RPMI7951 (cell line): ENCODE data around the gene ATXN7. TPM values are rescaled to one million over a fixed set of nuclear protein-coding genes. Genes with fewer than 3 reads are reported as not detected.

Experiments
- DNase-seq: peaks from one replicate; pipeline ENCODE4 v3.0.0-alpha.2; 2012; ENCODE audit warnings: low read depth
- total RNA-seq: library from RNA; depleted of rRNA; stranded (reverse); fragments of >200 nt; shearing (Covaris generic); gene quantifications from 2 replicates; pipeline ENCODE4 v1.2.3, GENCODE V29; 2014

The ATXN7 gene
- total RNA-seq, 1 experiment from 2014 or later, result 5.4 TPM

GRCh38 chr3:63981980-63982379 is 118.3 kb downstream of the ATXN7 start:
- DNase-seq, result no peak

- DNase-seq, result no peak
These were observed 120.7 kb downstream of the ATXN7 start for GRCh38 chr3:63984391-63984790.

GRCh38 chr3:63986146-63986545 is 122.5 kb downstream of the ATXN7 start:
- DNase-seq, result no peak

DNA sequence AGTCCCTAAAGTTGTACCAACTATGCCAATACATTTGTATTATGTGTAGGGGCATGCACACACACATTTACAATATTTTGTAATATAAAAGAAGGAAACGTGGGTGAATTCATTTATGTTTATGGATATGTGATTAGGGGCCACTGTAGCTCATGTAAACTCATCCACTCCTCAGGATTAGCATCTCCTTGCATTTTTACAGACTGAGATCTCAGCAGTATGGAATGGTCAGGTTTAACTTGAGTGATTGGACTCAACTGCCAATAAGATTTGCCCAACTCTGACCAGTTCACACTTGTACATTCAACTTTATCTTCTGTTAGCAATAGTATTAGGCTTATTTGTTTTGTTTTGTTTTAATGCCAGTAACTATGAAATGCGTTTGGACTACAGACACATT is 123.2 kb downstream of the ATXN7 start:
- DNase-seq, result no peak

- DNase-seq, result no peak
These were observed 125.3 kb downstream of the ATXN7 start for GRCh38 chr3:63988943-63989342.

DNA sequence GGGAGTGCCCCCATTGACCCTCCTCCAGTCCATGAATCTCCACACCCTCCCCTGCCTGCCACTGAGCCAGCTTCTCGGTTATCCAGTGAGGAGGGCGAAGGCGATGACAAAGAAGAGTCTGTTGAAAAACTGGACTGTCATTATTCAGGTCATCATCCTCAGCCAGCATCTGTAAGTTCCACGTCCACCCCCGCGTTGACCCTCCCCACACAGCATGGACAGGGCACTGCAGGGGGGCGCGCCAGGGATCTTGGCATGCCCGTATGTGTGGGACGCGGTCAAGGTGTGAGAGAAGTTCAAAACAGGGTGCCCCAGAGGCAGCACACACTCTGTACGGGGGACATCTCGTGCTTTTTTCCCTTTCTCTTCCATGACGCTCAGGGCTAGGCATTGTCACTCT is 126.5 kb downstream of the ATXN7 start:
- no peak for DNase-seq

DNA sequence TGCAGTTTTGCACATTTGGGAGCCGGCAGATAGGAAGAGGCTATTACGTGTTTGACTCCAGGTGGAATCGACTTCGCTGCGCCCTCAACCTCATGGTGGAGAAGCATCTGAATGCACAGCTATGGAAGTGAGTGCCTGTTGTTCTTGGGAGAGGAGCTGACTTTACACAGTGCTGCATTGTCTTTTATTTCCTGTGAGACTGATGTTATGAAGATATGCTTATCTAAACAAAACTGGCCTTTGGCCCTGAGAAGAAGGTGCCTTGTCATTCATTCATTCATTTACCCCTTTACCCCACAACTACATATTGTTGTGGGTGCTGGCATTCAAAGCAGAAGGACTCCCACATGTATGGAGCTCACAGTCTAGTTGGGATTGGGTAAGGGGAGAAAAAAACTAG is 127.1 kb downstream of the ATXN7 start:
- DNase-seq, result no peak

- no peak for DNase-seq
These were observed 128.0 kb downstream of the ATXN7 start for GRCh38 chr3:63991666-63992065.

DNA sequence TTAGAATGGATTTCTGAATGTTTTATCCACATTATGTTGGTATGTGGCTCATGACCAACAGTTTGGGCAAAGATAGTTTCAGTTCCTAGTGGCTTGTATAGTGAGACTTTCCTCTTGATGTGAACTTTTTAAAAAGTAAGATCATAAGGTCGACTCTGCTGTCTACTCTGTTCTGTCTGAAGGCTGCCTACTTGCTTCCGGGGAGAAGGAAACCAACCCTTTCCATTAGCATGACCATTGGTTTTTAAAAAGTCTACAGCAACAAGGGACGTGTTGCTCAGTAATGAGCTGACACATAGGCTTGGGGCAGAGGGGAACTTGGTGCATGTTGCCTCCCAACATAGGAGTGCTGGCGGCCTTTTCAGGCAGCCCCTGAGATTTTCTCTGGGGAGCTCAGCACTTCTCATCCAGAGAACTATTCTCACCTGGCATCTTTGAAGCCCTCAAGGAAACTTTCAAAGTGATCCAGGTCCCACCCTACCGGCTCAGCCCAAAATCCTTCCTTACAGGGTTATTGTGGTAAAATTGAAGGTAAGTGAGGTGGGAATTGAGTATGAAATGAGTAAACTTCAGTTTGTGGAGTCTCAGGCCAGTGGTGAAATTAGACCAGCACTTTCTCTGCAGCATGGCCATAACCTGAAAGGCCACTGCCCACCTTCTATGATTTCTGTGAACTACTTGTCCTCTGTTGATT is 129.0 kb downstream of the ATXN7 start:
- DNase-seq, result no peak

DNA sequence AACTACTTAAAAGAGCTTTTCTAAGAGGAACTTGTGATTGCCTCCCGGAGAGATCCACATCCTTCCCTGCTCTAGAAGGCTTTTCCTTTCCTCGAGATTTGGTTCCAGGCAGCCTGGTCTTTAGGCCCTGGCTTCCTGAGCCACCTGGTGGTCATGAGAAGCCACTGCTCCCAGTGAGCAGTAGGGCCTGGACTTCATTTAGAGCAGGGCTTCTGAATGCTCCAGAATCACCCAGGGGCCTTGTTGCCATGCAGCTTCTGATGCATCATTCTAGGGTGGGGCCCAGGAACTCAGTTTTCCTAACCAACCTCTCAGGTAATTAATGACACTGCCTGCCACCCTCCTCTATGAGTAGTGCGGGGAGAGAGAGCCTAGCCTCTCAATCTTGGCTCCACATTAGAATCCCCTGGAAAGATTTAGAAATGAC is 130.0 kb downstream of the ATXN7 start:
- peak; percentile 72 for DNase-seq

DNA sequence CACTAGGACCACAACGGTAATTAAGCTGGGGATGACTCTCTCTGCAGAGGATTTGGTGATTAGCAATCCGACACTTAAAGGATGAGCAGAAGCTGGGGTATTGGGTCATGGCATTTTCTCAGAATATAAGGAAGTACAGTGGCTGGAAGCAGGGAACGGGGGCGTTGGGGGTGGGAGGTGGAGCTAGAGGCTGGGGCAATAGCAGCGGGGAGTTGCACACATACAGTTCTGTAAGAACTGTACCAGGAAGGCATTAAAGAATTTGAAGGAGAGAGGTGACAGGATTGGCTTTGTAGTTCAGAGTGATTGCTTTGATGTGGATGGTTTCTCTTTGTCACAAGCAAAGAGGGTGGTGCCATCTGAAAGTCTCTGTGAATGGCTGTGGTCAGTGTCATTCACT is 131.4 kb downstream of the ATXN7 start:
- no peak for DNase-seq

GRCh38 chr3:63998852-63999754 is 135.4 kb downstream of the ATXN7 start:
- no peak for DNase-seq

DNA sequence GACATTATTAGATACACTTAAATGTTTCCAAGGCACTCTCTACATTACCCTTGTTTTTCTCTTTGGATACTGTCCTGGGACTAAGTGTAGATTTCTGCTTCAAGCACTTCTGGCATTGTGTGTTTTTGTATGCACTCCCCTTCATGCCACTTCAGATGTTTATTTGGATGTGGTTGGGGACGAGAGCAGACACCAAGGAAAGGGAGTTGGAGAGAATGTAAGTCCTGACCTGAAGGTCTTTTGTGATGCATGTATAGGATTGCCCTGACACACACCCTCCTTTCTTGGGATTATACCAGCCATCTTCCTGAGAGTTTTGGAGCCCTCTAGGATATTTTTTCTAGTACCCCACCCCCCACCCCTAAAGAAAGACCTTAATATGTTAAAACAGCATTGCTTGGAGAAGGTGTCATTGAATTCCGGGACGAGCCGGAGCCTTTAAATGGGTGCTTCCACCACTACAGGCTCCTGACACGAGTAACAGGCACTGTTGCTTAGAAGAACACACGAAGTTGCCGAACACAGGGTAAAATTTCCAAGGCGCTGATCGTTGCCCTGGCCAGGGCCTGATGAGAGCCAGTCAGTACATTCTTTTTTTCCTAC is 136.9 kb downstream of the ATXN7 start:
- DNase-seq, result no peak

GRCh38 chr3:64002233-64002632 is 138.6 kb downstream of the ATXN7 start:
- no peak for DNase-seq

DNA sequence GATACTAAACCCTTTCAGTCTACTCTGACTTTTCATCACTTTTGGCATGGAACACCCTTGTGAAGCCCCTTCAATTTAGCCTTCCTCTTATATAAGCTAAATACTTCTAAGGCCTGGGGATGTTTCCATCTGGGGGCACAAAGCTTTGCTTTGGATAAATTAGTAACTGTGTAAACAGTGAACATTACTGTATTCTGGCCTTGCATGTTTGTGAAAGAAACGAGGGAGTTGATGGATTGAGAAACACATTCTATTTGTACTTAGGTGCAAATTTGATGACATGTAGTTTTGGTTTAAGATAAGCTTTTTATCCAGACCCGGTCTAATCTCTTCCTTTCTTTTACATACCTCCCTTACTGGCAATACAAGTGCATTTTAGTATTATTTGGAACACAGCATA is 139.9 kb downstream of the ATXN7 start:
- DNase-seq, result no peak

GRCh38 chr3:64008017-64008416 is 144.3 kb downstream of the ATXN7 start:
- no peak for DNase-seq

- peak; percentile 8 for DNase-seq
These were observed 145.1 kb downstream of the ATXN7 start for GRCh38 chr3:64008487-64009351.

GRCh38 chr3:64009528-64009927 is 145.9 kb downstream of the ATXN7 start:
- no peak for DNase-seq

DNA sequence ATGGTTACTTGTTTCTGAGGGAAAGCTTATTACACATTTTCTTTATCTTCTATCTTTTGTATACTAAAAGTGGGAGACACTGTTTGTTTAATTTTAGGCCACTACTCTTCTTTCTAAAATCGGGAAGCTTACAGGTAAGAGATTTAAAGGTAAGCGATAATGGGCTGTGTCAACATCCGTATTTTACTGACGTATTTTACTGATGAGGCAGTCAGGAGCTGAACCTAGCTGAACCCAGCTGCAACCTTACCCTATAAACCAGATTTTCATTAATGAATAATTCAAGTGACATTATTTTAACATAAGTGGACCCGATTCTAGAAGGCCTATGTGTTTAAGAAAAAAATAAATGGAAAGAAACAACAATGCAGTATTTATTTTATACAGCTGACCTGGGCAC is 146.5 kb downstream of the ATXN7 start:
- no peak for DNase-seq

GRCh38 chr3:64011685-64012084 is 148.0 kb downstream of the ATXN7 start:
- DNase-seq, result peak; percentile 65

- no peak for DNase-seq
These were observed 153.4 kb downstream of the ATXN7 start for GRCh38 chr3:64016941-64017620.
